Measurements from ENCODE around the gene DAPP1. TPM values are rescaled to one million over a fixed set of nuclear protein-coding genes. Genes with fewer than 3 reads are reported as not detected.
A peak's percentile ranks its signal among the peaks of the same experiment; 100 is the strongest.

DAPP1 gene
- total RNA-seq, 2 experiments from 2014 or later, result 11.7 to 12.3 TPM

GRCh38 chr4:99852199-99852749 lies 35.6 kb downstream of the DAPP1 start:
- H3K36me3 Mint-ChIP-seq (ENCODE audit: low read depth), result peaks cover 20% of the 10 kb centered on the region
- intact Hi-C loops (cut with micrococcal nuclease), result loop anchor here (5.0 kb wide), 1 partner anchor 35 kb away; the partner anchor contains the start of gene DAPP1
- peak overlapping the region; percentile 90 for H3K27ac Mint-ChIP-seq
- POLR2A ChIA-PET, result interaction anchor here (1.1 kb wide), 2 partner anchors 40 to 96 kb away, joined by 5 to 9 read pairs; no protein-coding TSS in a partner anchor
- peak; percentile 12 for ATAC-seq
- no peaks in the 10 kb centered on the region for H3K27me3 Mint-ChIP-seq
- H3K4me1 Mint-ChIP-seq (ENCODE audit: low read depth), result peaks cover 73% of the 10 kb centered on the region
- peak overlapping the region; percentile 29 for H3K4me3 Mint-ChIP-seq
- no peak for TF ChIP-seq CTCF (IDR thresholded peaks at IDR 0.05)
- peak; percentile 11 for DNase-seq
- CTCF ChIA-PET, result interaction anchor here (0.9 to 2.5 kb wide), 3 partner anchors 32 to 95 kb away, joined by 3 to 9 read pairs (median 3); no protein-coding TSS in a partner anchor
- H3K9me3 Mint-ChIP-seq, result no peaks in the 10 kb centered on the region

- Mint-ChIP-seq H3K4me1 (ENCODE audit: low read depth) (peaks cover 66% of the 10 kb centered on the region), H3K4me3 (no peak overlapping the region), H3K27ac (no peak overlapping the region), H3K27me3 (no peaks in the 10 kb centered on the region), H3K36me3 (ENCODE audit: low read depth) (peaks cover 20% of the 10 kb centered on the region), H3K9me3 (no peaks in the 10 kb centered on the region)
- ChIA-PET POLR2A (interaction anchor here (1.2 kb wide), 1 partner anchor 20 kb away, joined by 3 read pairs; no protein-coding TSS in a partner anchor), CTCF (interaction anchor here (0.9 to 2.5 kb wide), 2 partner anchors 32 to 44 kb away, joined by 3 to 9 read pairs; no protein-coding TSS in a partner anchor)
- ATAC-seq (no peak), DNase-seq (no peak)
- intact Hi-C loops (cut with micrococcal nuclease), result loop anchor here (5.0 kb wide), 1 partner anchor 36 kb away; the partner anchor contains the start of gene DAPP1
- TF ChIP-seq CTCF (IDR thresholded peaks at IDR 0.05), result no peak
Observed at GRCh38 chr4:99853190-99853589, 36.6 kb downstream of the DAPP1 start.

- POLR2A ChIA-PET, result interaction anchor here (0.7 to 1.2 kb wide), 2 partner anchors 20 to 24 kb away, joined by 3 read pairs; no protein-coding TSS in a partner anchor
Observed at GRCh38 chr4:99853999-99854398, 37.4 kb downstream of the DAPP1 start.

GRCh38 chr4:99855678-99856077 lies 39.1 kb downstream of the DAPP1 start:
- Mint-ChIP-seq H3K36me3 (ENCODE audit: low read depth) (peaks cover 25% of the 10 kb centered on the region), H3K4me3 (no peak overlapping the region), H3K27me3 (no peaks in the 10 kb centered on the region), H3K9me3 (no peaks in the 10 kb centered on the region), H3K4me1 (ENCODE audit: low read depth) (peaks cover 56% of the 10 kb centered on the region), H3K27ac (peak overlapping the region; percentile 61)
- no peak for TF ChIP-seq CTCF (IDR thresholded peaks at IDR 0.05)
- peak; percentile 46 for DNase-seq
- intact Hi-C loops (cut with micrococcal nuclease), result no loop called here
- ATAC-seq, result peak; percentile 32
- POLR2A ChIA-PET, result interaction anchor here (1.2 to 1.6 kb wide), 3 partner anchors 8 to 91 kb away, joined by 3 to 4 read pairs (median 4); partner anchors contain the start of gene DNAJB14
- CTCF ChIA-PET, result interaction anchor here (0.6 to 1.9 kb wide), 5 partner anchors 8 to 44 kb away, joined by 3 to 6 read pairs (median 3); partner anchors contain the start of gene LAMTOR3

More at GRCh38 chr4:99853999-99854398, 37.4 kb downstream of the DAPP1 start:
- DNase-seq (no peak), ATAC-seq (no peak)
- no peak for TF ChIP-seq CTCF (IDR thresholded peaks at IDR 0.05)
- Mint-ChIP-seq H3K36me3 (ENCODE audit: low read depth) (peaks cover 20% of the 10 kb centered on the region), H3K27me3 (no peaks in the 10 kb centered on the region), H3K9me3 (no peaks in the 10 kb centered on the region), H3K4me1 (ENCODE audit: low read depth) (peaks cover 59% of the 10 kb centered on the region), H3K27ac (no peak overlapping the region), H3K4me3 (no peak overlapping the region)
- intact Hi-C loops (cut with micrococcal nuclease), result loop anchor here (5.0 kb wide), 1 partner anchor 37 kb away; the partner anchor contains the start of gene DAPP1
- CTCF ChIA-PET, result interaction anchor here (0.7 to 1.1 kb wide), 3 partner anchors 18 to 46 kb away, joined by 3 to 7 read pairs (median 4); no protein-coding TSS in a partner anchor

Measured in activated CD8-positive, alpha-beta T cell treated with anti-CD3 and anti-CD28 coated beads for 36 hours (primary cell).